NB4 (cell line): ENCODE measurements around the gene CASP10.

Source experiments
- DNase-seq: peaks from one replicate; pipeline ENCODE4 v3.0.0; 2010; ENCODE audit warnings: low read depth
- H3K4me3 ChIP-seq: one replicate; pipeline ENCODE4 v1.5.1; 2011; ENCODE audit warnings: mild to moderate bottlenecking, low read depth, low read length, moderate library complexity
- CTCF ChIP-seq: IDR thresholded peaks from one replicate; pipeline ENCODE4 v1.5.1; 2012; ENCODE audit warnings: low read depth, low read length
- MAX ChIP-seq: IDR thresholded peaks from 2 replicates; pipeline ENCODE4 v1.6.1; 2011; ENCODE audit warnings: low read depth, low read length
- MYC ChIP-seq: IDR thresholded peaks from 2 replicates; pipeline ENCODE4 v1.6.1; 2011; ENCODE audit warnings: low read depth, low read length
- POLR2A ChIP-seq: IDR thresholded peaks from 2 replicates; pipeline ENCODE4 v1.6.1; 2011; ENCODE audit warnings: mild to moderate bottlenecking; ENCODE audit not compliant: insufficient read length; ENCODE audit errors: extremely low read depth

The CASP10 gene

GRCh38 chr2:201232467-201232815 is 49.5 kb downstream of the CASP10 start:
- no peak for TF ChIP-seq POLR2A
- H3K4me3 ChIP-seq, result peak overlapping the region; percentile 85
- no peak for DNase-seq

GRCh38 chr2:201233192-201233811 is 50.4 kb downstream of the CASP10 start:
- TF ChIP-seq CTCF (no peak), MAX (peak; percentile 93), POLR2A (peak; percentile 90), MYC (peak; percentile 91)
- peak; percentile 97 for DNase-seq
- H3K4me3 ChIP-seq, result peak overlapping the region; percentile 85

GRCh38 chr2:201233812-201234662 is 51.1 kb downstream of the CASP10 start:
- DNase-seq, result peak; percentile 60
- H3K4me3 ChIP-seq, result peak overlapping the region; percentile 85
- TF ChIP-seq POLR2A (no peak), MAX (no peak), MYC (no peak), CTCF (no peak)

- DNase-seq, result no peak
- H3K4me3 ChIP-seq, result peak overlapping the region; percentile 85
- TF ChIP-seq CTCF, result no peak
- no peak for TF ChIP-seq MYC
- TF ChIP-seq MAX, result no peak
- no peak for TF ChIP-seq POLR2A
These were observed 51.8 kb downstream of the CASP10 start for GRCh38 chr2:201234663-201235135.

- peak; percentile 85 for DNase-seq
- TF ChIP-seq MYC (no peak), CTCF (peak; percentile 46), MAX (no peak), POLR2A (no peak)
- H3K4me3 ChIP-seq, result peak overlapping the region; percentile 85
These were observed 53.2 kb downstream of the CASP10 start for GRCh38 chr2:201235860-201236811.
